ENCODE data around the gene ODAD4.
"Not testable (repeated sequence)": the region's sequence is repeated elsewhere in the genome, so short reads cannot be mapped to it uniquely, and the experiment has no call there.

ODAD4 gene

DNA sequence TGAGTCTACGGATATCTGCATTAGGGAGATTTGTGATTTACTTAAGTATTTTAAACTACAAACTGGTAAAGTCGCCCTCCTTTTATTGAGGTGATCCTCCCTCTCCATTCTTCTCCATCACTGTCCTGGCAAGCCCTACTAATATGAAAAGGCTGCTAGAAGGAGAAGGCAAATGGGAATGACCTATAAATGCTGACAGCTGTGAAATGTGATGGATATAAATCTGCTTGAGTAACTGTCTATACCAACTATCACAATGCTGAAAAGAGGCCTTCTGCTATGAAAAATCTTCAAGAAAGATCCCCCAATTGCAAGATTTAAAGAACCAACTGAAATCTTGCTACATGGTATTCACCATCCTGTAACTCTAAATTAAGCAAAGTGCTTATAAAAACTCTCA, 71.3 kb downstream of the ODAD4 start:
- no peak for DNase-seq (ENCODE audit: low read depth)

- no peak for DNase-seq (ENCODE audit: low read depth)
Measured at GRCh38 chr17:42002175-42002791, 71.9 kb downstream of the ODAD4 start.

DNA sequence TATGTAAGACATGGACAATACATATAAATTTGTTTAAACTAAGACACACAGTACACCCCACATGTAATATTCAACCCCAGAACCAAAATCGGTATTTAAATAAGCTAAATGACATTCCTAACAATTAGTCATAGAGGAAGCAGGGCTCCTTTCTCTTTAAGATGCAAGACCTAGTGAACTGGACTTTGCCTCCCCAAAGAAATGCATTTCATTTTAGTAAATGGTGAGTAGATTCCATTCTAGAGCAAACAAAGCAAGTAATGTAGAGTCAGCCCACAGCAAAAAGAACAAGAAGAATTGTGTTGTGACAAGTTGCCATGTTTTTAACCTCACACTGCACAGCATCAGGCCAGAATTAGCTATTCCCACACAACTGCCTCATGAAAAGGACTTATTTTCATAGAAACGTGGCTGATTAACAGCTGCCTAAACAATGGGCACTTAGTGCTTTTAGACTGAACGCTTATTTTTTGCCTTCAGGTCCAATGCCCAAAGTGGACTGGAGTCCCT, 72.4 kb downstream of the ODAD4 start:
- DNase-seq (ENCODE audit: low read depth): no peak

- no peak for DNase-seq (ENCODE audit: low read depth)
Measured at GRCh38 chr17:42005166-42005565, 74.7 kb downstream of the ODAD4 start.

DNA sequence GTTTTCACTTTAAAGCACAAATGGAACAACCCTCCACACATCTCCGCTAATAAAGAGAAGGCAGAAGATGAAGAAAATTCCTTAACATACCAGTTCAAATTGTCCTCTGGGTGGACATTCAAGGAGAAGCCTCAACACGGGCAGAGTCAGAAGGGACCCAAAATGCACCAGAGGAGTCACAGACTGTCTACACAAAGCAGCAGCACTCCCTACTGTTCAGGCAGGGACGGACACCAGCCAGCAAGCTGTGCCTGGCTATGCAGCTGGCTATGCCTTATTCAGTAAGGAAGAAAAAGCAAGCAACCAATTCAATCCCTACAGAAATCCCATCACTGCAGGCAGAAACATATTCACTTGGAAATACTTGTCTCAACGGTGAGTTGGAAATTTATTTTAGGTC, 78.8 kb downstream of the ODAD4 start:
- no peak for DNase-seq (ENCODE audit: low read depth)

GRCh38 chr17:42010266-42010680, 79.9 kb downstream of the ODAD4 start:
- not testable (repeated sequence) for DNase-seq (ENCODE audit: low read depth)

DNA sequence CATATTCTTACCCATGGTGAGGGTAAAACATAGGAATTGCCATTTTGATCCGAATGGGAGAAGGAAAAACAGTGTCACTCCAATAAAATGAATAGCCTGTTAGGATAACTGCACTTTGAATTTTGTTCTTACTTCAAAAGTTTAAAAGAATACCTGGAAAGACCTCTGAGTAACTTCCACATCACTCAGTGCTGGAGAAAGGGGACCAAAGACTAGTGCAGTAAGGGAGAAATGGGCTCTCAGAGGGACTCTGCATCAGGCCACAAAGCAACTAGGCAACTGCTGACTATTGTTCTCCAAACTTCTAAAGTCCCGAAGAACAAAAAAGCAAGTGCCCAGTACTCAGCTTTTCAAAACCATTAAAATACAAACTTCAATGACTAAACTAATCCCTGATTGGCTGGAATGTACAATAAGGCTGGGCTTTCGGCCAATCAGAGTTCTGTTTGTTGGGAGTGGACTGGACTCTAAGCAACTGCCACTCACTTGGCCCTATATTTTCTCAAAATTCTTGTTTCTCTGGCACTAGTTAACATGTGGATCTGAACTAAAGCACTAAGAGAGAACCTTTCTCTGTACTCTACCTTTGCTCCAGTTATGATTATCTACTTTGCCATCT, 80.6 kb downstream of the ODAD4 start:
- DNase-seq (ENCODE audit: low read depth): no peak

DNA sequence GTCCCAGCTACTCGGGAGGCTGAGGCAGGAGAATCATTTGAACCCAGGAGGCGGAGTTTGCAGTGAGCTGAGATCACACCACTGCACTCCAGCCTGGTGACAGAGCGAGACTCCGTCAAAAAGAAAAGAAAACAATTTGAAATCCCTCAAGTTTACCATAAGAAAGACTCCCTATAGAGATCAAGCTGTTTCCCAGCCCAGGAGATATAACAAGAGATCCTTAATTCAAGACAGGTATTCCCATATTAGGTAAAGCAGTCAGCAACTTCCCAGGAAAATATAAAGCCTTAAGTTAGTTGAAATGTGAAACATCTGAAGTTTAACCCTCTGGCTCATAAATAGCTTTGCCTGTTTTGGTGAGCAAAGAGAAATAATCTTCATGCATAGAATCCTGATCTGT, 81.9 kb downstream of the ODAD4 start:
- not testable (repeated sequence) for DNase-seq (ENCODE audit: low read depth)

DNA sequence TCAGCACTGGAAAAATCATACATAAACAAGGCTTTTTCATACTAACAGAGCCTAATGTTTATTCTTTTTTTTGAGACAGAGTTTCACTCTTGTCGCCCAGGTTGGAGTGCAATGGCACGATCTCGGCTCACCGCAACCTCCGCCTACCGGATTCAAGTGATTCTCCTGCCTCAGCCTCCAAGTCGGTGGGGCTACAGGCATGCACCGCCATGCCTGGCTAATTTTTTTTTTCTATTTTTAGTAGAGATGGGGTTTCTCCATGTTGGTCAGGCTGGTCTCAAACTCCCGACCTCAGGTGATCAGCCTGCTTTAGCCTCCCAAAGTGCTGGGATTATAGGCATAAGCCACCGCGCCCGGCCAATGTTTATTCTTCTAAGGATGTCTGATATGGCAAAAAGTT, 83.3 kb downstream of the ODAD4 start:
- DNase-seq (ENCODE audit: low read depth): not testable (repeated sequence)

Data from T-helper 22 cell (primary cell).